ENCODE data around the gene CPB2.

DNA sequence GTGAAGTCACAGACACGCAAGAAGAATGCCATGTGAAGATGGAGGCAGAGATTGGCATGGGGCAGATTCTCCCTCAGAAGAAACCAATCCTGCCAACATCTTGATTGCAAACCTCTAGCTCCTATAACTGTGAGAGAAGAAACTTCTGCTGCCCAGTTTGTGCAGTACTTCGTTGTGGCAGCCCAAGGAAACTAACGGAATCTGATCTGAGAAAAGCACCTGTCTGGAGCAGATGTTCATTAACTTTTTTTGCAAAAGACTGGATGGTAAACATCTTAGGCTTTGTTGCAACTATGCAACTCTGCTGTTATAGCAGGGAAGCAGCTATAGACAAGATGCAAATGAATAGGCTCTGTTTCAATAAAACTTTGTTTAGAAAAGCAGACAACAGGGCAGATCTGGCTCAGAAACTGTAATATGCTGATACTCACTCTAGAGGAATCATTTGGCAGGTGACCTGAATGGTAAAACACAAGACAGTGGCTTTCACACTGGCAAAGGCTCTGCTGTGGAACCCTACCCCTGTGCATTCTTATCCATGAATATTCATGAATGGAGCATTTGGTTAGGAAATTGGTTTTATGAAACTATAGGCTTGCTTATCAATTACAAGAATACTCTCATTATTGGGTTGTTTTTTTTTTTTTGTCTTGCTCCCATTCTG is 25.3 kb upstream of the CPB2 start:
- TF ChIP-seq, protein P1, sequence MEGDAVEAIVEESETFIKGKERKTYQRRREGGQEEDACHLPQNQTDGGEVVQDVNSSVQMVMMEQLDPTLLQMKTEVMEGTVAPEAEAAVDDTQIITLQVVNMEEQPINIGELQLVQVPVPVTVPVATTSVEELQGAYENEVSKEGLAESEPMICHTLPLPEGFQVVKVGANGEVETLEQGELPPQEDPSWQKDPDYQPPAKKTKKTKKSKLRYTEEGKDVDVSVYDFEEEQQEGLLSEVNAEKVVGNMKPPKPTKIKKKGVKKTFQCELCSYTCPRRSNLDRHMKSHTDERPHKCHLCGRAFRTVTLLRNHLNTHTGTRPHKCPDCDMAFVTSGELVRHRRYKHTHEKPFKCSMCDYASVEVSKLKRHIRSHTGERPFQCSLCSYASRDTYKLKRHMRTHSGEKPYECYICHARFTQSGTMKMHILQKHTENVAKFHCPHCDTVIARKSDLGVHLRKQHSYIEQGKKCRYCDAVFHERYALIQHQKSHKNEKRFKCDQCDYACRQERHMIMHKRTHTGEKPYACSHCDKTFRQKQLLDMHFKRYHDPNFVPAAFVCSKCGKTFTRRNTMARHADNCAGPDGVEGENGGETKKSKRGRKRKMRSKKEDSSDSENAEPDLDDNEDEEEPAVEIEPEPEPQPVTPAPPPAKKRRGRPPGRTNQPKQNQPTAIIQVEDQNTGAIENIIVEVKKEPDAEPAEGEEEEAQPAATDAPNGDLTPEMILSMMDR (IDR thresholded peaks at IDR 0.05; ENCODE audit: low read depth, low read length): no peak
- no peak for TF ChIP-seq EZH2phosphoT487 (IDR thresholded peaks at IDR 0.05; ENCODE audit: low read depth)

Data from OCI-LY3 (cell line).